ENCODE results near the gene ZFP36L1.

The ZFP36L1 gene

GRCh38 chr14:68740788-68741476 is 51.9 kb downstream of the ZFP36L1 start:
- Histone ChIP-seq H3K36me3 (ENCODE audit: insufficient read depth, low read length) (no peaks in the 10 kb centered on the region), H3K4me3 (ENCODE audit: low read length) (no peak overlapping the region), H3K9me3 (replicated peaks; ENCODE audit: low read length) (no peaks in the 10 kb centered on the region), H3K4me1 (ENCODE audit: control insufficient read depth, insufficient read depth, low read length) (peaks cover 8% of the 10 kb centered on the region), H3K9ac (ENCODE audit: low read depth, low read length) (no peak overlapping the region), H3K4me2 (ENCODE audit: low read length) (no peak overlapping the region), H3K27me3 (ENCODE audit: control insufficient read depth, insufficient read depth, low read length) (no peaks in the 10 kb centered on the region)

GRCh38 chr14:68739701-68740100 is 53.2 kb downstream of the ZFP36L1 start:
- Histone ChIP-seq H3K4me1 (ENCODE audit: control insufficient read depth, insufficient read depth, low read length) (peaks cover 11% of the 10 kb centered on the region), H3K4me3 (ENCODE audit: low read length) (no peak overlapping the region), H3K27me3 (ENCODE audit: control insufficient read depth, insufficient read depth, low read length) (no peaks in the 10 kb centered on the region), H3K4me2 (ENCODE audit: low read length) (no peak overlapping the region), H3K9me3 (replicated peaks; ENCODE audit: low read length) (no peaks in the 10 kb centered on the region), H3K36me3 (ENCODE audit: insufficient read depth, low read length) (no peaks in the 10 kb centered on the region), H3K9ac (ENCODE audit: low read depth, low read length) (no peak overlapping the region)

- Histone ChIP-seq H3K27me3 (ENCODE audit: control insufficient read depth, insufficient read depth, low read length) (no peaks in the 10 kb centered on the region), H3K4me3 (ENCODE audit: low read length) (no peak overlapping the region), H3K9me3 (replicated peaks; ENCODE audit: low read length) (no peaks in the 10 kb centered on the region), H3K9ac (ENCODE audit: low read depth, low read length) (no peak overlapping the region), H3K4me1 (ENCODE audit: control insufficient read depth, insufficient read depth, low read length) (peaks cover 14% of the 10 kb centered on the region), H3K4me2 (ENCODE audit: low read length) (no peak overlapping the region), H3K36me3 (ENCODE audit: insufficient read depth, low read length) (no peaks in the 10 kb centered on the region)
Observed at GRCh38 chr14:68738559-68738958, 54.3 kb downstream of the ZFP36L1 start.
